ENCODE data around the gene RPS2.

DNA sequence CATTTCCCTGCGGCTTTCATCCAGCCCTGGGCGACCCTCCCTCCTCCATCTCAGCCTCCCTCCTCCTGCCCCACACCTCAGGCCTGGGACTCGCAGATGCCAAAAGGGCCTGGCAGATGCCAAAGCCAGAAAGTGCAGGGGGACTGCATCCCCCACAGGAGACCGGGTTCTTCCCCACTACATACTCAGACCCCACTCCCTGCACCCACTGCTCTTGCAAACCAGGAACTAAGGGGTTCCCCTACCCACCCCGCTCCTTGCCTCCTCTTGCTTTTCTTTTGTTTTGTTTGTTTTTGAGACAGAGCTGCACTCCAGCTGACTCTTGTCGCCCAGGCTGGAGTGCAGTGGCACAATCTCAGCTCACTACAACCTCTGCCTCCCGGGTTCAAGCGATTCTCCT lies 49.6 kb downstream of the RPS2 start:
- TF ChIP-seq POLR2AphosphoS5 (IDR thresholded peaks at IDR 0.05; ENCODE audit: insufficient read depth in 1 of 2, low read depth in 1 of 2), result no peak
- TF ChIP-seq, protein P1, sequence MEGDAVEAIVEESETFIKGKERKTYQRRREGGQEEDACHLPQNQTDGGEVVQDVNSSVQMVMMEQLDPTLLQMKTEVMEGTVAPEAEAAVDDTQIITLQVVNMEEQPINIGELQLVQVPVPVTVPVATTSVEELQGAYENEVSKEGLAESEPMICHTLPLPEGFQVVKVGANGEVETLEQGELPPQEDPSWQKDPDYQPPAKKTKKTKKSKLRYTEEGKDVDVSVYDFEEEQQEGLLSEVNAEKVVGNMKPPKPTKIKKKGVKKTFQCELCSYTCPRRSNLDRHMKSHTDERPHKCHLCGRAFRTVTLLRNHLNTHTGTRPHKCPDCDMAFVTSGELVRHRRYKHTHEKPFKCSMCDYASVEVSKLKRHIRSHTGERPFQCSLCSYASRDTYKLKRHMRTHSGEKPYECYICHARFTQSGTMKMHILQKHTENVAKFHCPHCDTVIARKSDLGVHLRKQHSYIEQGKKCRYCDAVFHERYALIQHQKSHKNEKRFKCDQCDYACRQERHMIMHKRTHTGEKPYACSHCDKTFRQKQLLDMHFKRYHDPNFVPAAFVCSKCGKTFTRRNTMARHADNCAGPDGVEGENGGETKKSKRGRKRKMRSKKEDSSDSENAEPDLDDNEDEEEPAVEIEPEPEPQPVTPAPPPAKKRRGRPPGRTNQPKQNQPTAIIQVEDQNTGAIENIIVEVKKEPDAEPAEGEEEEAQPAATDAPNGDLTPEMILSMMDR (IDR thresholded peaks at IDR 0.05), result no peak
